Breast epithelium (tissue), 4 donors: ENCODE measurements around the gene TMEM242. TPM values are rescaled to one million over a fixed set of nuclear protein-coding genes. Genes with fewer than 3 reads are reported as not detected.

ENCODE experiments used
- DNase-seq, 2 donors: peaks; one replicate each; pipeline ENCODE4 v3.0.0-alpha.2; 2019; ENCODE audit warnings: low spot score in 2 of 2
- H3K27ac ChIP-seq, 2 donors: fragments of 200-600 bp; sonication (generic) in 1 of 2; one replicate each; pipeline ENCODE4 v1.5.1; 2016 to 2019; ENCODE audit warnings: mild to moderate bottlenecking in 1 of 2
- H3K27me3 ChIP-seq, 2 donors: fragments of 200-600 bp; sonication (generic) in 1 of 2; one replicate each; pipeline versions ENCODE4 v1.5.1 to v1.6.0; 2017 to 2019; ENCODE audit warnings: control low read depth in 1 of 2, mild to moderate bottlenecking in 1 of 2
- H3K36me3 ChIP-seq: fragments of 200-600 bp; one replicate; pipeline ENCODE4 v1.5.1; 2019
- H3K4me1 ChIP-seq, 2 donors: fragments of 200-600 bp; sonication (generic); one replicate each; pipeline ENCODE4 v1.5.1; 2016 to 2019; ENCODE audit warnings: control low read depth in 1 of 2
- H3K4me3 ChIP-seq, 3 donors: fragments of 200-600 bp; sonication (generic); 1 replicate in 2 of 3; 2 replicates in 1 of 3; pipeline ENCODE4 v1.5.1; 2016 to 2019; ENCODE audit warnings: mild to moderate bottlenecking in 3 of 3, moderate library complexity in 2 of 3
- H3K9me3 ChIP-seq, 2 donors: fragments of 200-600 bp; sonication (generic) in 1 of 2; one replicate each; pipeline ENCODE4 v1.5.1; 2016 to 2019; ENCODE audit warnings: control low read depth in 1 of 2
- POLR2A ChIP-seq: fragments of 450-650 bp; IDR thresholded peaks from one replicate; pipeline ENCODE4 v1.6.1; 2016; ENCODE audit warnings: antibody characterized with exemption, mild to moderate bottlenecking, moderate library complexity
- POLR2AphosphoS5 ChIP-seq, 3 donors: sonication (generic); formaldehyde crosslinking; IDR thresholded peaks; one replicate each; pipeline ENCODE4 v1.6.1; 2017; ENCODE audit warnings: antibody characterized with exemption in 3 of 3
- intact Hi-C: fragments of 100-400 bp; cut with DNase I; formaldehyde crosslinking; loops from one replicate; pipeline ENCODE4 v1.15.1; 2023; ENCODE audit warnings: low total_unique reads
- total RNA-seq, 3 donors: library from RNA; depleted of rRNA; stranded (reverse); fragments of >200 nt; gene quantifications; one replicate each; pipeline ENCODE4 v1.1.0, GENCODE V29; 2016
- TF ChIP-seq, protein P1 (sequence below), 3 donors: fragments of 450-650 bp; IDR thresholded peaks; one replicate each; pipeline ENCODE4 v1.5.1; 2016 to 2017; ENCODE audit warnings: antibody characterized with exemption in 3 of 3, mild to moderate bottlenecking in 3 of 3, moderate library complexity in 3 of 3

Gene TMEM242
- total RNA-seq, 3 donors from 2014 or later, result 5.3 to 7.9 (median 7.3) TPM

DNA sequence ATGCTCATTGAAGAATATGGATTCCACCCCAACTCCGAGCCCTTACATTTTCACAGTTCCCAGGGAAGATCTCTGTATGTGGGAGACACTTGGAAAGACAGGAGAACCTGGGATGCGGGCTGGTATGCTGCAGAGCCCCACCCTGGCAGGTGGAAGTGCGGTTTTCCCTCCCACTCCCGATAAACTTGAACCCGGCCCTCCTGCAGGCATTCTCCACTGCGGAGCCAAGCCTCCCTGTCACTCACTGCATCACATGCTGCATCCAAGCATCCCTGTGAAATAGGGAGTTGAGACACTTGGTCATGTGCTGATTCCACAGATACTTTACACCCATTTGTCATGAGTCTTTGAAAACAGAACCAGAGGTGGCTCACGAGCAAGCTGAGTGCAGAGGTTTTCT lies 35.4 kb downstream of the TMEM242 start:
- Histone ChIP-seq H3K27me3 (no peaks in the 10 kb centered on the region), H3K27ac (no peak overlapping the region), H3K36me3 (no peaks in the 10 kb centered on the region), H3K9me3 (no peaks in the 10 kb centered on the region), H3K4me1 (no peaks in the 10 kb centered on the region), H3K4me3 (no peak overlapping the region)
- no peak for DNase-seq
- intact Hi-C loops, result no loop called here
- no peak for TF ChIP-seq POLR2A
- TF ChIP-seq POLR2AphosphoS5 (IDR thresholded peaks at IDR 0.05), result no peak
- TF ChIP-seq, protein P1, sequence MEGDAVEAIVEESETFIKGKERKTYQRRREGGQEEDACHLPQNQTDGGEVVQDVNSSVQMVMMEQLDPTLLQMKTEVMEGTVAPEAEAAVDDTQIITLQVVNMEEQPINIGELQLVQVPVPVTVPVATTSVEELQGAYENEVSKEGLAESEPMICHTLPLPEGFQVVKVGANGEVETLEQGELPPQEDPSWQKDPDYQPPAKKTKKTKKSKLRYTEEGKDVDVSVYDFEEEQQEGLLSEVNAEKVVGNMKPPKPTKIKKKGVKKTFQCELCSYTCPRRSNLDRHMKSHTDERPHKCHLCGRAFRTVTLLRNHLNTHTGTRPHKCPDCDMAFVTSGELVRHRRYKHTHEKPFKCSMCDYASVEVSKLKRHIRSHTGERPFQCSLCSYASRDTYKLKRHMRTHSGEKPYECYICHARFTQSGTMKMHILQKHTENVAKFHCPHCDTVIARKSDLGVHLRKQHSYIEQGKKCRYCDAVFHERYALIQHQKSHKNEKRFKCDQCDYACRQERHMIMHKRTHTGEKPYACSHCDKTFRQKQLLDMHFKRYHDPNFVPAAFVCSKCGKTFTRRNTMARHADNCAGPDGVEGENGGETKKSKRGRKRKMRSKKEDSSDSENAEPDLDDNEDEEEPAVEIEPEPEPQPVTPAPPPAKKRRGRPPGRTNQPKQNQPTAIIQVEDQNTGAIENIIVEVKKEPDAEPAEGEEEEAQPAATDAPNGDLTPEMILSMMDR (IDR thresholded peaks at IDR 0.05), result no peak

DNA sequence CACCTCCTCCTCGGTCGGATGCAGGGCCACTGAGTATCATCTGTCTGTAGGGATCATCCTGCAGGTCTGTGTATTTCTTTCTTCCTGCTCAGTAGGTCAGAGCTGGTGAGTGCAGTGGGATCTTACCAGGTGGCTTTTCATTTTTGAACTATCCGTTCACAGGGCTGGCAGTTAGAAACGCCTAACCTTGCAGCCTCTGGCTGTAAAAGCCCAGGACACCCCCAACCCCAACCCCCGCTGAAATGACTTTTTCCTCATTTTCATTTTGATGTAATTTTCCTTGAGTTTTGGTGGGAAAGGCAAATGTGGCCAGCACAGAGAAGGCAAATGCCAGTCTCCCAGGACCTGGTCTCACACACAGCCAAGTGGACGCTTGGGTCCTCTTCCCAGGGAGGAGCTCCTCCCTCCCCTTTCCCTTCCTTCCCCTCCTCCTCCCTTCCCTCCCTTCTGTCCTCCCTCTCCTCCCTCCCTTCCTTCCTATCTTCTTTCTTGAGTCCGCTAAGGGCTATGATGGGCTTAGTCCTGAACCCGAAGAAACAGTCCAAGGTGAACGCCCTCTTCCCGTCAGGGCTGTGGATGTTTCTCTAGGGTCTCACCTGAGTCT lies 36.0 kb downstream of the TMEM242 start:
- Histone ChIP-seq H3K9me3 (no peaks in the 10 kb centered on the region), H3K4me1 (no peaks in the 10 kb centered on the region), H3K36me3 (no peaks in the 10 kb centered on the region), H3K4me3 (no peak overlapping the region), H3K27me3 (no peaks in the 10 kb centered on the region), H3K27ac (no peak overlapping the region)
- DNase-seq, result no peak
- intact Hi-C loops, result no loop called here
- TF ChIP-seq, protein P1 (IDR thresholded peaks at IDR 0.05), result no peak
- TF ChIP-seq POLR2AphosphoS5 (IDR thresholded peaks at IDR 0.05) (no peak), POLR2A (no peak)

DNA sequence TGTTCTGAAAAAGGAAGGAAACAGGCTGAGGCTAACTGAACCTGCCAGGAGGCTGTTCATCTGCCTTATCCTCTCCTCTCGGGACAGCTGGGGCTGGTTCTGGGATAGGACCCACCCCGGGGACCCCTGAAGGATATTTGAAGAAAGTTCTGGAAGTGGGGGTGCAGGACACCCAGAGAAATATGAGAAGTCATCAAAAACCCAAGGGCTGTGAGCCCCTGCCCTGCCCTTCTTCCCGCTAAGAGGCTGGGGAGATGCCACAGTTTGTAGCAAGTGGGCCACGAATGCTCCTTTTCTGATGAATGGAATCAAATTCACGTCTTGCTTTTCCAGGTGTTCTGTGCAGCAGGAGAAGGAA lies 37.9 kb downstream of the TMEM242 start:
- intact Hi-C loops, result no loop called here
- Histone ChIP-seq H3K27me3 (no peaks in the 10 kb centered on the region), H3K27ac (no peak overlapping the region), H3K4me1 (no peaks in the 10 kb centered on the region), H3K4me3 (no peak overlapping the region), H3K9me3 (no peaks in the 10 kb centered on the region), H3K36me3 (no peaks in the 10 kb centered on the region)
- no peak for TF ChIP-seq POLR2A
- no peak for TF ChIP-seq POLR2AphosphoS5 (IDR thresholded peaks at IDR 0.05)
- TF ChIP-seq, protein P1 (IDR thresholded peaks at IDR 0.05), result no peak
- no peak for DNase-seq

DNA sequence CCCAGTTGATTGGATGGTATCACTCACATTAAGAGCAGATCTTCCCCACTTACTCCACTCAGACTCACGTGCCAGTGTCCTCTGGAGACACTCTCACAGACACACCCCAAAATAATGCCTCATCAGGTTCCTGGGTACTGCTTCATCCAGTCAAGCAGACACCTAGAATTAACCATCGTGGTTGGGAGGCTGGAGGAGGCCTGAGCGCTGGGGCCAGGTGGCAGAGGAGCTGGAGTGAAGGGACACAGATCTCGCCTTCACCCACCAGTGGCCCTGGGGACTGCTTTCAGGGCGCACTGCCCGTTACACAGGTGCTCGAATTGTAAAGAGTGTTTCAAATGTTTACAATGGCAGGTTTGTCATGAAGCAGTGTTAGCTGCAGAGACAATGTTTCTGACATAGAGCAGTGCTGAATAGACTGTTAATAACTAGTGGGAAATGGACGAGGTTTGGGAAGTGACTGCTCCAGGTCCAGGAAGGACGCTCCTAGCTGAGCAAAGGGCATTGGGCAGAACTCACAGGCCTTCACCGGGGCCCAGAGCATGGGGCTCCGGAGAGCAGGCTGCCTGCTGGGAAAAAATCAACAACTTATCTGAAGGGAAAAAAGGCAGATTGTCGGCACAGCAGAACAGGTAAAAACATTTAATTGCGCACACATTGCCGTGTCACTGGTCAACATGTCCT lies 38.4 kb downstream of the TMEM242 start:
- TF ChIP-seq, protein P1 (IDR thresholded peaks at IDR 0.05), result no peak
- TF ChIP-seq POLR2A (no peak), POLR2AphosphoS5 (IDR thresholded peaks at IDR 0.05) (no peak)
- no peaks in the 10 kb centered on the region for H3K9me3 ChIP-seq
- intact Hi-C loops, result no loop called here
- no peak overlapping the region for H3K4me3 ChIP-seq
- no peaks in the 10 kb centered on the region for H3K27me3 ChIP-seq
- no peak overlapping the region for H3K27ac ChIP-seq
- no peak for DNase-seq
- no peaks in the 10 kb centered on the region for H3K36me3 ChIP-seq
- H3K4me1 ChIP-seq, result no peaks in the 10 kb centered on the region

DNA sequence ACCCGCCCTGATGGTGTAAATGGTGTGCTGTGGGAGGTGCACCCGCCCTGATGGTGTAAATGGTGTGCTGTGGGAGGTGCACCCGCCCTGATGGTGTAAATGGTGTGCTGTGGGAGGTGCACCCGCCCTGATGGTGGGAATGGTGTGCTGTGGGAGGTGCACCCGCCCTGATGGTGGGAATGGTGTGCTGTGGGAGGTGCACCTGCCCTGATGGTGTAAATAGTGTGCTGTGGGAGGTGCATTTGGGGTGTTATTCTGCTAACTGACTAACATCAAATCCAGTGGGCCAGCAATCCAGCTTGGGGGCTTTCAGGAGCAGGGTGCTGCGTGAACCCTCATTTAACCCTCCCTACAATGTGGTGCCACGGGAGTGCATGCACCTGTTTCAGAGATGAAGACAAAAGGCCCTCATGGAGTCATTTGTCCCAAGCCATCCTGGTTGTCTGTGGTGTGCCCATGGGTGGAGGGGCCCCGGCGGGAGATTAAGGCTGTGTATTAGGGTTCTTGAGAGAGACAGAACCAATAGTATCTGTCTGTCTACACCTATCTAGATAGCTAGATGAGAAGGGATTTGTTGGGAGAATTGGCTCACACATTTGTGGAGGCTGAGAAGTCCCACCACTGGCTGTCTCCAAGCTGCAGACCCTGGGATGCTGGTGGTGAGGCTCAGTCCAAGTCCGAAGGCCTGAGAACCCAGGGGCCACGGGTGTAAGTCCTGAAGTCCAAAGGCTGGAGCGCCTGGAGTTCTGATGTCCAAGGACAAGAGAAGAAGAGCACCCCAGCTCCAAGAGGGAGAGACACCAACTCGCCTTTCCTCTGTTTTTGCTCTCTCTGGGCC lies 39.2 kb downstream of the TMEM242 start:
- Histone ChIP-seq H3K9me3 (no peaks in the 10 kb centered on the region), H3K27ac (no peak overlapping the region), H3K27me3 (no peaks in the 10 kb centered on the region), H3K4me1 (no peaks in the 10 kb centered on the region), H3K36me3 (no peaks in the 10 kb centered on the region), H3K4me3 (no peak overlapping the region)
- TF ChIP-seq POLR2AphosphoS5 (IDR thresholded peaks at IDR 0.05) (no peak), POLR2A (no peak)
- TF ChIP-seq, protein P1 (IDR thresholded peaks at IDR 0.05), result no peak
- intact Hi-C loops, result no loop called here
- no peak for DNase-seq
